Kasumi-1 (cell line): Measurements from ENCODE around the gene UBAC1.
"Not testable (repeated sequence)": the region's sequence is repeated elsewhere in the genome, so short reads cannot be mapped to it uniquely, and the experiment has no call there.

ENCODE experiments used
- DNase-seq, 2 experiments: peaks; one replicate each; lab custom pipeline; 2025; lab: John Stamatoyannopoulos, UW

The UBAC1 gene

GRCh38 chr9:135960411-135961276, 529 bp downstream of the UBAC1 start:
- peak; percentile 30 to 42 for DNase-seq

GRCh38 chr9:135959814-135960213, 1.4 kb downstream of the UBAC1 start:
- no peak for DNase-seq

GRCh38 chr9:135958485-135958884, 2.7 kb downstream of the UBAC1 start:
- peak; percentile 73 to 74 for DNase-seq

GRCh38 chr9:135957431-135957830, 3.7 kb downstream of the UBAC1 start:
- DNase-seq: no peak

- DNase-seq: no peak
Observed at GRCh38 chr9:135956802-135957174, 4.4 kb downstream of the UBAC1 start.

GRCh38 chr9:135955934-135956801, 5.0 kb downstream of the UBAC1 start:
- DNase-seq: no peak

- DNase-seq: no peak
Observed at GRCh38 chr9:135952664-135953206, 8.4 kb downstream of the UBAC1 start.

- DNase-seq: no peak
Observed at GRCh38 chr9:135951889-135952663, 9.1 kb downstream of the UBAC1 start.

- not testable (repeated sequence) for DNase-seq
Observed at GRCh38 chr9:135951310-135951709, 9.9 kb downstream of the UBAC1 start.

GRCh38 chr9:135950841-135951240, 10.3 kb downstream of the UBAC1 start:
- DNase-seq: not testable (repeated sequence)

- DNase-seq: no peak
Observed at GRCh38 chr9:135950135-135950682, 11.0 kb downstream of the UBAC1 start.

GRCh38 chr9:135949501-135950134, 11.6 kb downstream of the UBAC1 start:
- DNase-seq: no peak

- no peak for DNase-seq
Observed at GRCh38 chr9:135948968-135949367, 12.2 kb downstream of the UBAC1 start.

- no peak for DNase-seq
Observed at GRCh38 chr9:135948446-135948845, 12.7 kb downstream of the UBAC1 start.

GRCh38 chr9:135947582-135947981, 13.6 kb downstream of the UBAC1 start:
- DNase-seq: no peak

- DNase-seq: not testable (repeated sequence)
Observed at GRCh38 chr9:135947105-135947504, 14.1 kb downstream of the UBAC1 start.

GRCh38 chr9:135946392-135946994, 14.7 kb downstream of the UBAC1 start:
- no peak for DNase-seq

- DNase-seq: no peak
Observed at GRCh38 chr9:135945969-135946368, 15.2 kb downstream of the UBAC1 start.

GRCh38 chr9:135944444-135945252, 16.5 kb downstream of the UBAC1 start:
- DNase-seq: no peak

- not testable (repeated sequence) for DNase-seq
Observed at GRCh38 chr9:135943604-135944003, 17.6 kb downstream of the UBAC1 start.
